ENCODE data around the gene RASAL1. TPM values are rescaled to one million over a fixed set of nuclear protein-coding genes. Genes with fewer than 3 reads are reported as not detected.

RASAL1 gene
- total RNA-seq, 2 experiments from 2014 or later, result 0.20 to 0.40 TPM

DNA sequence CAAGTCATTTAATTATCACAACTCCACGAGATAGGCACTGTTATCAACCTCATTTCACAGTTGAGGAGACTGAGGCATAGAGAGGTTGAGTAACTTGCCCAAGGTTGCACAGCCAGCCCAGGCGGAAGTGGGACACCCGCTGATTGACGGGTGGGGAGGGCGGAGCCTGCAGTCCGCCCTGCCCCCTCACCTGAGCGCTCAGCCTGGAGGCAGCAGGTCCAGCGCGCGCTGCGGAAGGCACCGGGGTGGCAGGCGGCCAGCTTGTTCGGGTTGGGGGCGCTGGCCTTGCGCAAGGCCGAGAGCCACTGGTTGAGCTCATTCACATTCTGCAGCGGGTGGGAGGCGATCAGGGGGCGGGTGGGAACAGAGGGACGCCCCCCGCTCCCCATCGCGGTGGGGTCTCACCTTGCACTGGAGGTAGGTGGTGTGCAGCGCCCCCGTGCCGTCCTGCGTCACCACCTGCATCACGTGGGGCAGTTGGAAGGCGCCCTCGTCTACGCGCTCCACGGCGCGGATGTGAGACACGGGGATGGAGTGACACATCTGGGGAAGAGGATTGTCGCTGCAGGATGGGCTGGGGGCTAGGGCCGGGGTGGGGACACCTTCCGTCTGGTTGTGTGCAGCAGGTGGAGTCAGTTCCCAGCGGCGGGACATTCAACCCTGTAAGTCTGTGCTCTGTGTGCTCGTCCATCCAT, 31.7 kb downstream of the RASAL1 start:
- H3K9me3 Mint-ChIP-seq, result no peaks in the 10 kb centered on the region
- H3K27me3 Mint-ChIP-seq, result no peaks in the 10 kb centered on the region
- H3K36me3 Mint-ChIP-seq (ENCODE audit: low read depth), result no peaks in the 10 kb centered on the region
- POLR2A ChIA-PET, result no interaction called here
- H3K4me1 Mint-ChIP-seq, result peaks cover 11% of the 10 kb centered on the region
- H3K4me3 Mint-ChIP-seq, result peak overlapping the region; percentile 50
- H3K27ac Mint-ChIP-seq, result peak overlapping the region; percentile 38
- CTCF ChIA-PET, result interaction anchor here (0.9 kb wide), 1 partner anchor 63 kb away, joined by 3 read pairs; no protein-coding TSS in a partner anchor
- DNase-seq, result peak; percentile 69

DNA sequence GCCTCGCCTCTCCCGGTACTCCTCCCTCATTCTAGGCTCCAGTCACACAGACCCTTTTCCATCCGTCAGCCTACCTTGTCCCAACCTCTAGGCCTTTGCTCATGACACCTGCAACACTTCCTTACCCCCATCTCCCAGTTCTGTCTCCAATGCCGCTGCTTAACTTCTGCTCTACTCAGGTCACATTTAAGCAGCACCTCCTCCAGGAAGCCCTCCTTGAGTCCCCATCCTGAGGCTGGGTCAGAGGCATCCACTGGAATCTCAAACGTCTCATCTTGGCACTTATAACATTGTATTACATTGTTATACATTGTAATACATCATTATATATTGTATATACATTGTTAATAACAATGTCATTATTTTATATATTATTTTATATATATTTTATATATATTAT, 32.8 kb downstream of the RASAL1 start:
- Mint-ChIP-seq H3K9me3 (no peaks in the 10 kb centered on the region), H3K27ac (no peak overlapping the region), H3K4me1 (peaks cover 14% of the 10 kb centered on the region), H3K27me3 (no peaks in the 10 kb centered on the region), H3K36me3 (ENCODE audit: low read depth) (no peaks in the 10 kb centered on the region), H3K4me3 (no peak overlapping the region)
- POLR2A ChIA-PET, result no interaction called here
- CTCF ChIA-PET, result interaction anchor here (0.6 kb wide), 1 partner anchor 68 kb away, joined by 3 read pairs; no protein-coding TSS in a partner anchor
- DNase-seq, result no peak

DNA sequence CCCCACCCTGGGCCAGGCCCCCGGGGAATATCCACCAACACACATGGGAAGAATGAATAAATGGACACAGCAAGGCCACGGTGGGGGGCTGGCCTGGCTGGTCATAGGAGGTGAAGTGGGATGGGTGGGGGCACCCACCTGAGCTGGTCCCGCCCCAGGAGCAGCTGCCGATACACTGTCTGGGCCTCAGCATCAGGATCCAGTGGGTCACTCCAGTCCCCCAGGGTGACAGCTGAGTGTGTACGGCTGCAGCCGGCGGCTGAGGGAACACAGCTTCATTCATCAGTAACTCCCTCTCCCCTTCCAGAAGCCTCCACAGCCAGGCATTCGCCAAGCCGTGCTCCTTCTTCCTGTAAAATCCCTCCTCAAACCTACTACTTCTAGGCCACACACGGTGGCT, 33.8 kb downstream of the RASAL1 start:
- POLR2A ChIA-PET, result no interaction called here

GRCh38 chr12:113099764-113100163, 35.8 kb downstream of the RASAL1 start:
- ChIA-PET POLR2A (no interaction called here), CTCF (no interaction called here)
- DNase-seq, result no peak
- Mint-ChIP-seq H3K9me3 (no peaks in the 10 kb centered on the region), H3K4me1 (peaks cover 14% of the 10 kb centered on the region), H3K27ac (no peak overlapping the region), H3K27me3 (no peaks in the 10 kb centered on the region), H3K36me3 (ENCODE audit: low read depth) (no peaks in the 10 kb centered on the region), H3K4me3 (no peak overlapping the region)

More for the DNA sequence above, 33.8 kb downstream of the RASAL1 start:
- no peak for DNase-seq
- Mint-ChIP-seq H3K4me1 (peaks cover 14% of the 10 kb centered on the region), H3K4me3 (no peak overlapping the region), H3K27me3 (no peaks in the 10 kb centered on the region), H3K36me3 (ENCODE audit: low read depth) (no peaks in the 10 kb centered on the region), H3K9me3 (no peaks in the 10 kb centered on the region), H3K27ac (no peak overlapping the region)
- CTCF ChIA-PET, result no interaction called here

GRCh38 chr12:113099364-113099763, 36.2 kb downstream of the RASAL1 start:
- Mint-ChIP-seq H3K4me3 (no peak overlapping the region), H3K27ac (no peak overlapping the region), H3K9me3 (no peaks in the 10 kb centered on the region), H3K36me3 (ENCODE audit: low read depth) (no peaks in the 10 kb centered on the region), H3K27me3 (no peaks in the 10 kb centered on the region), H3K4me1 (peaks cover 14% of the 10 kb centered on the region)
- CTCF ChIA-PET, result interaction anchor here (1.1 to 1.8 kb wide), 3 partner anchors 10 to 160 kb away, joined by 3 to 8 read pairs (median 7); no protein-coding TSS in a partner anchor
- POLR2A ChIA-PET, result no interaction called here
- DNase-seq, result no peak

DNA sequence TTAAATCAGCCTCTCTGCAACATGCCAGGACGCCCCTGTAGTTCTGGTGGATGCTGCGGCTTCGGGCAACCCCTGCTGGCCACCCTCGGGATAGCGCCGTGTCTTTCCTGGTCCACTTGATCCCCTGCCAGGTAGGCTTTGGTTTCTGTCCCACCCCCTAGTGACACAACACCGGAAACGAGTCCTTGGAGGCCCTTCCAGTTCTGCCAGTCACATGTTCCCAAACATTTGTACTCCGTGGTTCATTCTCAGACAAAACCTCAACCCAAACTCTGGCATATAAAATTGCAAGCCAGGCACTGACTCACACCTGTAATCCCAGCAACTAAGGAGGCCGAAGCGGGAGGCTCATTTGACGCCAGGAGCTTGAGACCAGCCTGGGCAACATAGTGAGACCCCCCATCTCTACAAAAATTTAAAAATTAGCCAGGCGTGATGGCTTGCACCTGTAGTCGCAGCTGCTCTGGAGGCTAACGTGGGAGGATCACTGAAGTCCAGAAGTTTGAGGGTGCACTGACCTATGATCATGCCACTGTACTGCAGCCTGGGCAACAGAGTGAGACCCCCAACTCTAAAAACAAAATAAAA, 37.0 kb downstream of the RASAL1 start:
- Mint-ChIP-seq H3K27ac (peak overlapping the region; percentile 64), H3K4me3 (no peak overlapping the region), H3K27me3 (no peaks in the 10 kb centered on the region), H3K36me3 (ENCODE audit: low read depth) (no peaks in the 10 kb centered on the region), H3K9me3 (no peaks in the 10 kb centered on the region), H3K4me1 (peaks cover 6% of the 10 kb centered on the region)
- CTCF ChIA-PET, result interaction anchor here (1.0 to 1.8 kb wide), 5 partner anchors 9 to 161 kb away, joined by 3 to 8 read pairs (median 4); no protein-coding TSS in a partner anchor
- peak; percentile 61 for DNase-seq
- POLR2A ChIA-PET, result no interaction called here

GRCh38 chr12:113097716-113098440, 37.7 kb downstream of the RASAL1 start:
- H3K27ac Mint-ChIP-seq, result no peak overlapping the region
- H3K27me3 Mint-ChIP-seq, result no peaks in the 10 kb centered on the region
- DNase-seq, result no peak
- ChIA-PET CTCF (interaction anchor here (1.0 to 1.8 kb wide), 4 partner anchors 8 to 105 kb away, joined by 3 to 8 read pairs (median 6); no protein-coding TSS in a partner anchor), POLR2A (no interaction called here)
- peaks cover 6% of the 10 kb centered on the region for H3K4me1 Mint-ChIP-seq
- H3K36me3 Mint-ChIP-seq (ENCODE audit: low read depth), result no peaks in the 10 kb centered on the region
- no peak overlapping the region for H3K4me3 Mint-ChIP-seq
- no peaks in the 10 kb centered on the region for H3K9me3 Mint-ChIP-seq

GRCh38 chr12:113096675-113097461, 38.7 kb downstream of the RASAL1 start:
- Mint-ChIP-seq H3K4me3 (no peak overlapping the region), H3K27ac (no peak overlapping the region), H3K27me3 (no peaks in the 10 kb centered on the region), H3K4me1 (peaks cover 10% of the 10 kb centered on the region), H3K36me3 (ENCODE audit: low read depth) (no peaks in the 10 kb centered on the region), H3K9me3 (no peaks in the 10 kb centered on the region)
- no peak for DNase-seq
- POLR2A ChIA-PET, result no interaction called here
- CTCF ChIA-PET, result interaction anchor here (1.0 kb wide), 1 partner anchor 23 kb away, joined by 3 read pairs; no protein-coding TSS in a partner anchor

DNA sequence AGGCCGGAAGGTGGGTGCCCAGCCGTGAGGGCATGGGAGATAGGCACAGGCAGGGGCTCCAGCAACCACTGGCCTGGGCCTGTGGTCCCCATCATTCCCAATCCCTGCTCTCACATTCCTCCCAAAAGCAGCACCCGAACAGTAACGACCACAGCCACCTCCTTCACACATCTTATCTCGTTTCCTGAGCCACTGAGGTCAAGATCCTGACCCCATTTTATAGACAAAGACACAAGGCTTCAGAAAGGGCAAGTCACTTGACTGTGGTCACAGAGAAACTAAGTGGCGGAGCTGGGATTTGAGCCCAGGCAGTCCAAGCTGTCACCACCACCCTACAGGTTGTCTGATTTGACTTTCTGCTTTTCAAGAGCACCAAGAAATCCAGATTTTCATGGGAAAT, 40.2 kb downstream of the RASAL1 start:
- DNase-seq, result no peak
- H3K9me3 Mint-ChIP-seq, result no peaks in the 10 kb centered on the region
- POLR2A ChIA-PET, result no interaction called here
- H3K36me3 Mint-ChIP-seq (ENCODE audit: low read depth), result no peaks in the 10 kb centered on the region
- H3K27me3 Mint-ChIP-seq, result no peaks in the 10 kb centered on the region
- CTCF ChIA-PET, result no interaction called here
- H3K27ac Mint-ChIP-seq, result no peak overlapping the region
- no peak overlapping the region for H3K4me3 Mint-ChIP-seq
- H3K4me1 Mint-ChIP-seq, result peaks cover 21% of the 10 kb centered on the region

DNA sequence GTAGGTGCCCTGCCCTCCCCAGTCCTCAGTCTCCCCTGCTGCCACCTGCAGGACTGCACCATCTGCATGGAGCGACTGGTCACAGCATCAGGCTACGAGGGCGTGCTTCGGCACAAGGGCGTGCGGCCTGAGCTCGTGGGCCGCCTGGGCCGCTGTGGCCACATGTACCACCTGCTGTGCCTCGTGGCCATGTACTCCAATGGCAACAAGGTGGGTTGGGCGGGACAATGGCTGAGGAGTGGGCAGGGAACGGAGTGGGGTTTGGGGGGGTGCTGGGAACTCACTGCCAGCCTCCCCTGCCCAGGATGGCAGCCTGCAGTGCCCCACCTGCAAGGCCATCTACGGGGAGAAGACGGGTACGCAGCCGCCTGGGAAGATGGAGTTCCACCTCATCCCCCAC, 40.8 kb downstream of the RASAL1 start:
- Mint-ChIP-seq H3K9me3 (no peaks in the 10 kb centered on the region), H3K36me3 (ENCODE audit: low read depth) (no peaks in the 10 kb centered on the region), H3K27ac (no peak overlapping the region), H3K4me3 (no peak overlapping the region), H3K4me1 (peaks cover 26% of the 10 kb centered on the region), H3K27me3 (no peaks in the 10 kb centered on the region)
- ChIA-PET CTCF (no interaction called here), POLR2A (no interaction called here)
- DNase-seq, result no peak

DNA sequence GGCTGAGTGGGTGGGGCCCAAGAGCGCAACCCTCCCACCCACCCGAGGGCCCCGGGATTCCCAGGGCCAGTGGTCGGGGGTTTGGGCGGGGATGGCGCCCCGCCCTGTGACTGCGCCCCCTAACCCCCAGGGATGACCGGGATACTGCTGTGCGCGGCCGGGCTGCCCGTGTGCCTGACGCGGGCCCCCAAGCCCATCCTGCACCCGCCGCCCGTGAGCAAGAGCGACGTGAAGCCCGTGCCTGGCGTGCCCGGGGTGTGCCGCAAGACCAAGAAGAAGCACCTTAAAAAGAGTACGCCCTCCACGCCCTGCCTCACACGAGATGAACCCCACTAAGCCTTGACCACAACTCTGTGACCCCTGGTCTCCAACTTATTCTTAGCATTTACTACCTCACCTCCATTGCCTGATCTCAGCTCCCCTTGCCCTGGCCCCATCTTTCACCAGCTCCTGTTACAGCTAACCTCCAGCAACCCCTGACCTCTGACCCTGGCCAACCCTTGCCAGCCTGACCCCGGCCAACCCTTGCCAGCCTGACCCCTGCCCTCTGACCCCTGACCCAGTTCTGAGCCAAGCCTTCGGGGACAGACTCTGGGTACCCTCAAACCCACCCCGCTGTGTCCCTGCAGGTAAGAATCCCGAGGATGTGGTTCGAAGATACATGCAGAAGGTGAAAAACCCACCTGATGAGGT, 42.0 kb downstream of the RASAL1 start:
- no peaks in the 10 kb centered on the region for H3K36me3 Mint-ChIP-seq (ENCODE audit: low read depth)
- no peak overlapping the region for H3K4me3 Mint-ChIP-seq
- peaks cover 36% of the 10 kb centered on the region for H3K4me1 Mint-ChIP-seq
- ChIA-PET CTCF (no interaction called here), POLR2A (no interaction called here)
- H3K27ac Mint-ChIP-seq, result no peak overlapping the region
- no peaks in the 10 kb centered on the region for H3K9me3 Mint-ChIP-seq
- H3K27me3 Mint-ChIP-seq, result no peaks in the 10 kb centered on the region
- no peak for DNase-seq

Measured in activated CD4-positive, alpha-beta T cell treated with anti-CD3 and anti-CD28 coated beads, Interleukin-2, amount 10 ng/mL, durations not matched to agents 7 days and 5 days (primary cell).